ENCODE data around the gene SLCO3A1. TPM values are rescaled to one million over a fixed set of nuclear protein-coding genes. Genes with fewer than 3 reads are reported as not detected.

SLCO3A1 gene
- total RNA-seq, 4 donors from 2014 or later = 10.9 to 18.1 (median 14.2) TPM

DNA sequence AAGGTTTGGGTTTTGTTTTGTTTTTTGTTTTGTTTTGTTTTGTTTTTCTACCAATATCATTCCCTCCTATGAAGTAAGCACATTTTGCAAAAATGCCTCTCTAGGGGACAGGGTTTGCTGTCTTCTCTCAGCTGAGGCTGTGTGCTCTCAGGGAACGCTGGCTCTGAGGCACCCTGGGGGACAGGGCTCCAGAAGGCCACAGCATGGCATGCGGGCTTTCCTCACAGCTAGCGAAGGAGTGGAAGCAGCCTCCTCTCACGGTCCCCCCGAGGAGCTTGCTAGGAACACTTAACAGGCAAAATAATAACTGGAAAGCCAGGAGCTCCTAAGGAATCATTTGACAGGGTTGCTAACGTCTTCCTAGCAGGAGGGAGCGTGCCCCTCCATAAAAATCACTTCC is 312.5 kb downstream of the SLCO3A1 start:
- H3K36me3 ChIP-seq = peaks cover 0 to 56% (median 5%) of the 10 kb centered on the region in 3 donors
- peaks cover 0 to 6% (median 0%) of the 10 kb centered on the region in 3 donors for H3K4me1 ChIP-seq
- intact Hi-C loops (cut with DNase I) = no loop called here
- H3K4me3 ChIP-seq = no peak overlapping the region
- H3K27me3 ChIP-seq = no peaks in the 10 kb centered on the region
- TF ChIP-seq POLR2A (IDR thresholded peaks at IDR 0.05) (no peak), CTCF (IDR thresholded peaks at IDR 0.05) (no peak)
- no peak overlapping the region for H3K27ac ChIP-seq
- 50 to 72% methylated on average over 2 to 3 of the region's 7 CpGs for WGBS, 2 donors
- no peak for DNase-seq
- no peaks in the 10 kb centered on the region for H3K9me3 ChIP-seq

DNA sequence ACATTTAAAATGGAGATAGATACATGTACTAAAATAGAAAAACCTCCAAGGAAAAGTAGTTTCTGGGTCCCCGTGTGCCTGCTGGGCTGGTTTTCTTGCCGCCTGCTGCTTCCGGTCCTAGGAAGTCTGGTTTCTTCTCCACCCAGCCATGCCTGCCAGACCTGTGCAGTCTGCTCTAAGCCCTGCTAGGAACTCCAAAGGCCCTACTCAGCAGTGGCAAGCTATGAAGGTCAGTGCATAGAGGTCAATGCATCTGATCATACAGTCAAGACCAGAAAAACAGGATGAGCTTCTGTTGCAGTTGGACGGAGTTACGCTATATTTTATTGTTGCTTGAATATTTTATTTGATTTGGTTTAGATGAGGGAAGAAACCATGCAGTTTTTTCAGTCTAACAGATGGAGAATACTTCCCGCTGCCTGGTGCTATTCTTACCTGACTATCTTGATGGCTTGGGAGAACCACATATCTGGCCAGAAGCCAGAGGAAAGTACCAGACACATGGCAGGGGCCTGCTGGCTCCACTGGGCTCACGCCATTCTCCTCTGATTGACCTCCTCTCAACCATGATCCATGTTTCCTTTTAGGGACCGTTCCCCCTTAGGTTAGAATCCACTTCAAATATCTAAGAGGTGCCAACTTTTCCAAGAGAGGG is 313.4 kb downstream of the SLCO3A1 start:
- peak overlapping the region in 2 of 4 donors; percentile 7 to 23 for H3K27ac ChIP-seq
- DNase-seq = no peak

DNA sequence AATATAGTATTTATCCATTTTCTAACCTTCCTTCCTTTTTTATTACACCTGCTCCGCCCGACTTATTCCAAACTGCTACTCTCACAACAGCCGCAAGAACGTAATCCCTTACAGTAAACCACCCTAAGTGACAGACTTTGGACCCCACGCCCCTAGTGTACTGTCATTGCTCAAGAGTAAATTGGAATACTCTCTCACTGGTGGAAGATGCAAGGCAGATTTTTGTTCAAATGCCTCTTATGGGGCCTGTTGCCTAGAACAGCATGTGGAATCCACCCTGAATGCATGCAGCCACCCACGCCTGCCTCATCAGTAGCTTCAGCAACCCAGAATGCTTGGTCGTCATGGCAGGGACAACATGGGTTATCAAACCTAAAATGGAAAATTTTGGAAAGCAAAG is 313.9 kb downstream of the SLCO3A1 start:
- DNase-seq = no peak
- H3K9me3 ChIP-seq = no peaks in the 10 kb centered on the region
- WGBS, 2 donors = 93 to 95% methylated on average over 7 of the region's 7 CpGs
- H3K4me3 ChIP-seq = no peak overlapping the region
- peaks cover 0 to 41% (median 4%) of the 10 kb centered on the region in 3 donors for H3K36me3 ChIP-seq
- TF ChIP-seq POLR2A (IDR thresholded peaks at IDR 0.05) = no peak
- H3K27me3 ChIP-seq = no peaks in the 10 kb centered on the region
- no peak overlapping the region for H3K27ac ChIP-seq
- peaks cover 0 to 6% (median 0%) of the 10 kb centered on the region in 3 donors for H3K4me1 ChIP-seq
- intact Hi-C loops (cut with DNase I) = no loop called here

More for the DNA sequence above, 313.4 kb downstream of the SLCO3A1 start:
- H3K27me3 ChIP-seq = no peaks in the 10 kb centered on the region
- intact Hi-C loops (cut with DNase I) = no loop called here
- peaks cover 0 to 47% (median 5%) of the 10 kb centered on the region in 3 donors for H3K36me3 ChIP-seq
- no peak overlapping the region for H3K4me3 ChIP-seq
- TF ChIP-seq POLR2A (IDR thresholded peaks at IDR 0.05) = no peak
- no peak for TF ChIP-seq CTCF (IDR thresholded peaks at IDR 0.05)
- no peaks in the 10 kb centered on the region for H3K9me3 ChIP-seq
- H3K4me1 ChIP-seq = peaks cover 0 to 6% (median 0%) of the 10 kb centered on the region in 3 donors
- 67 to 84% methylated on average over 8 of the region's 8 CpGs for WGBS, 2 donors

DNA sequence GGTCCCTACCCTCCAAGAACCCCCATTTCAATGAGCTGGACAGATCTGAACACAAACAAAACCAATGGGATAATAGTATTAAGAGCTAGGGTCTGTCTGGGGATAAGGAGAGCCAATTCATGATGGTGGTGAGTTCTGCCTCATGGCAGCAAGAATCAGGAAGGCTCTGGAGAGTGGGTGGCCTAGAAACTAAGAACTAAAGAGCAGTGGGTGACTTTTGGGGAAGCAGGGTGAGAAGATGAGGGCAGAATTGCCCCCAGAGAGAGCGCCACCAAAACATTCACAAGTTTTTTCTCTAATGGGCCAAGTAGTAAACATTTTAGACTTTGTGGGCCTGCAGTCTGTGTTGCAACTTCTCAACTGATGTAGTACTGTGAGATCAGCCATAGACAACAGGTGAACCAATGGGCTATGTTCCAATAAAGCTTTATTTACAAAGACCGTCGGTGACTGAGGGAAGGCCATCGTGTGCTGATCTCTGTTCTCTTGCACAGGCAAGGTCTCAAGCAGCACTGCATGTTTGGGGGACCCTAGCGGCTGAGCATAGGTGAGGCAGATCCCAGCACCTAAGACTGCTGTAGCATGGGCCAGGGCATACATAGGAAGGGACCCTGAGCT is 314.7 kb downstream of the SLCO3A1 start:
- H3K36me3 ChIP-seq = peaks cover 0 to 34% (median 0%) of the 10 kb centered on the region in 3 donors
- H3K27ac ChIP-seq = no peak overlapping the region
- DNase-seq = no peak
- 95 to 96% methylated on average over 4 of the region's 5 CpGs for WGBS, 2 donors
- peaks cover 0 to 6% (median 0%) of the 10 kb centered on the region in 3 donors for H3K4me1 ChIP-seq
- no peaks in the 10 kb centered on the region for H3K27me3 ChIP-seq
- no peaks in the 10 kb centered on the region for H3K9me3 ChIP-seq
- intact Hi-C loops (cut with DNase I) = no loop called here
- TF ChIP-seq CTCF (IDR thresholded peaks at IDR 0.05) = no peak
- TF ChIP-seq POLR2A (IDR thresholded peaks at IDR 0.05) = no peak
- no peak overlapping the region for H3K4me3 ChIP-seq

DNA sequence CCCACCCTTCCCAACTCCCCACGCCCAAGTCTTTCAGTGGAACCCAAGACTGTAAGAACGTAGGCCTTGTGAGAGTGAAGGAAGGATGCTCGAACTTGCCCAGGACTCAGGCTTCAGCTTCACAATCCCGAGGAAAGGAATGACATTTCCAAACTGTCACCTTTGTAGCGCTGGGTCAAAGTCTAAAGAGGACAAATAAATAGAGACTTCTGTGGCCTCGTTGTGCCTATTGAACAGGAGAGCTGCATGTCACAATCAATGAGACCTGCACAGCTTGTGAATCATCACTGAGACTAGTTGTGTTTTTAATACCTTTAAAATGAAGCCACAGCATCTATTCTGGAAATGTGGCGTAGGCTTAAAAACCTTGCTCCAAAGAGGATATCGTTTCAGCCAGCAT is 317.4 kb downstream of the SLCO3A1 start:
- intact Hi-C loops (cut with DNase I) = no loop called here
- Histone ChIP-seq H3K27ac (no peak overlapping the region), H3K4me1 (peaks cover 0 to 6% (median 0%) of the 10 kb centered on the region in 3 donors), H3K9me3 (no peaks in the 10 kb centered on the region), H3K4me3 (no peak overlapping the region), H3K36me3 (peaks cover 0 to 7% (median 0%) of the 10 kb centered on the region in 3 donors), H3K27me3 (no peaks in the 10 kb centered on the region)
- DNase-seq = no peak
- WGBS, 2 donors = 61 to 64% methylated on average over 8 of the region's 8 CpGs
- TF ChIP-seq CTCF (IDR thresholded peaks at IDR 0.05) = no peak
- TF ChIP-seq POLR2A (IDR thresholded peaks at IDR 0.05) = no peak
